Putamen (tissue), 1 donor: ENCODE results near the gene PCSK9.

ENCODE experiments used
- DNase-seq: peaks from one replicate; pipeline ENCODE4 v3.0.0-alpha.2; 2016; ENCODE audit warnings: low spot score

The PCSK9 gene

GRCh38 chr1:55039342-55040082 lies at the start of gene PCSK9:
Gene PCSK9, plus strand, starts transcription at chr1:55039548. Its CDS starts 290 bp downstream, at chr1:55039838.
- no peak for DNase-seq

- DNase-seq, result no peak
These were observed 49.2 kb upstream of the PCSK9 start for GRCh38 chr1:54989968-54990810.

GRCh38 chr1:54990916-54991315 lies 48.4 kb upstream of the PCSK9 start:
- no peak for DNase-seq

- no peak for DNase-seq
These were observed 47.4 kb upstream of the PCSK9 start for GRCh38 chr1:54991939-54992338.

GRCh38 chr1:54993140-54993539 lies 46.2 kb upstream of the PCSK9 start:
- DNase-seq, result no peak

GRCh38 chr1:54994355-54994990 lies 44.9 kb upstream of the PCSK9 start:
- DNase-seq, result no peak

GRCh38 chr1:54995013-54995760 lies 44.2 kb upstream of the PCSK9 start:
- DNase-seq, result no peak

GRCh38 chr1:54995835-54996234 lies 43.5 kb upstream of the PCSK9 start:
- DNase-seq, result no peak

- DNase-seq, result peak; percentile 10
These were observed 42.9 kb upstream of the PCSK9 start for GRCh38 chr1:54996359-54996868.

GRCh38 chr1:54996869-54997710 lies 42.3 kb upstream of the PCSK9 start:
- no peak for DNase-seq

GRCh38 chr1:54997711-54997986 lies 41.7 kb upstream of the PCSK9 start:
- no peak for DNase-seq

GRCh38 chr1:54998100-54998499 lies 41.2 kb upstream of the PCSK9 start:
- DNase-seq, result no peak

- DNase-seq, result no peak
These were observed 40.7 kb upstream of the PCSK9 start, which contains the start of gene BSND for GRCh38 chr1:54998677-54999076. Gene BSND, plus strand, starts transcription at chr1:54998933. Its CDS starts 254 bp downstream, at chr1:54999187.

- DNase-seq, result no peak
These were observed 39.0 kb upstream of the PCSK9 start for GRCh38 chr1:55000110-55001085.

- DNase-seq, result no peak
These were observed 38.0 kb upstream of the PCSK9 start for GRCh38 chr1:55001311-55001710.

- no peak for DNase-seq
These were observed 36.7 kb upstream of the PCSK9 start for GRCh38 chr1:55002686-55003085.

GRCh38 chr1:55005351-55006140 lies 33.8 kb upstream of the PCSK9 start:
- no peak for DNase-seq

- no peak for DNase-seq
These were observed 32.4 kb upstream of the PCSK9 start for GRCh38 chr1:55006931-55007330.

- DNase-seq, result no peak
These were observed 31.7 kb upstream of the PCSK9 start for GRCh38 chr1:55007625-55008024.
